ENCODE measurements around the gene FNIP1.

DNA sequence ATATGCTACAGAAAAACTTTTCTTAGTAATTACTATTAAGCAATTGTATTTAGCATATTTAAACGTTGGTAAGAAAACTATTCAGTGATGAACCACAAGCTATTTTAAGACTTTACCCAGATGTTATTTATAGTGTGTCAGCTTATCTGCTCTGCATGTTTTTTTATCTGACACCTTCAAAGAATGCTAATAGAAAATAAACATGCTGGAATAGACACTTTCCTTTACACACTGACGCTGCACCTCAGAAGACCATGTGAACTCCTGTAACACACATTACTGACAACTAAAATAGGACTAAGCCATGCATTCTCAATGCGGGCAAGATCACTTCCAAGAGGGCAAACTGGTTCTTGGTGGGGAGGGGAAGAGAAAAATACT lies 38.3 kb downstream of the FNIP1 start:
- TF ChIP-seq, protein P1, sequence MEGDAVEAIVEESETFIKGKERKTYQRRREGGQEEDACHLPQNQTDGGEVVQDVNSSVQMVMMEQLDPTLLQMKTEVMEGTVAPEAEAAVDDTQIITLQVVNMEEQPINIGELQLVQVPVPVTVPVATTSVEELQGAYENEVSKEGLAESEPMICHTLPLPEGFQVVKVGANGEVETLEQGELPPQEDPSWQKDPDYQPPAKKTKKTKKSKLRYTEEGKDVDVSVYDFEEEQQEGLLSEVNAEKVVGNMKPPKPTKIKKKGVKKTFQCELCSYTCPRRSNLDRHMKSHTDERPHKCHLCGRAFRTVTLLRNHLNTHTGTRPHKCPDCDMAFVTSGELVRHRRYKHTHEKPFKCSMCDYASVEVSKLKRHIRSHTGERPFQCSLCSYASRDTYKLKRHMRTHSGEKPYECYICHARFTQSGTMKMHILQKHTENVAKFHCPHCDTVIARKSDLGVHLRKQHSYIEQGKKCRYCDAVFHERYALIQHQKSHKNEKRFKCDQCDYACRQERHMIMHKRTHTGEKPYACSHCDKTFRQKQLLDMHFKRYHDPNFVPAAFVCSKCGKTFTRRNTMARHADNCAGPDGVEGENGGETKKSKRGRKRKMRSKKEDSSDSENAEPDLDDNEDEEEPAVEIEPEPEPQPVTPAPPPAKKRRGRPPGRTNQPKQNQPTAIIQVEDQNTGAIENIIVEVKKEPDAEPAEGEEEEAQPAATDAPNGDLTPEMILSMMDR (IDR thresholded peaks at IDR 0.05 in 8 of 11, conservative IDR thresholded peaks at IDR 0.05 in 3 of 11) = no peak
- TF ChIP-seq POLR2A (IDR thresholded peaks at IDR 0.05) = no peak

All from spleen (tissue), 7 donors.